GM19043 (cell line): Measurements from ENCODE around the gene AGPAT3.

Source experiments
- ATAC-seq: cut with Tn5 transposase; IDR thresholded peaks from one replicate; pipeline ENCODE4 v1.9.1; 2021; ENCODE audit warnings: low read depth; ENCODE audit not compliant: unreplicated experiment

The AGPAT3 gene

DNA sequence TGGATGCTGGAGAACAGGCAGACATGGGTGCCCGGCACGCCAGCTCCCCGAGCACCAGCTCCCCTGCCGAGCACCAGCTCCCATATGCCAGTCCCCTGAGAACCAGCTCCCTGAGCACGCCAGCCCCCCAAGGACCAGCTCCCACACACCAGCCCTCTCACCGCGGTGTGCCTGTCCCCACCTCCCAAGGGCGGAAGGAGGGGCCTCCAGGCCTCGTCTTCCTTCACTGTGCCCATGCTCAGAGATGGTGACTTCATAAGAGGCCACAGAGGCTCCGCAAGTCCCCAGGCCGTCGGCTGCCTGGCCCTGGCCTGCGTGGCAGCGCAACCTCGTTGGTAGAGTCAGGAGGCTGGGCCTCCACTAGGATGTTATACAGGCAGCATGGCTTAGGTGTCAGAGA lies 69.1 kb downstream of the AGPAT3 start:
- no peak for ATAC-seq

DNA sequence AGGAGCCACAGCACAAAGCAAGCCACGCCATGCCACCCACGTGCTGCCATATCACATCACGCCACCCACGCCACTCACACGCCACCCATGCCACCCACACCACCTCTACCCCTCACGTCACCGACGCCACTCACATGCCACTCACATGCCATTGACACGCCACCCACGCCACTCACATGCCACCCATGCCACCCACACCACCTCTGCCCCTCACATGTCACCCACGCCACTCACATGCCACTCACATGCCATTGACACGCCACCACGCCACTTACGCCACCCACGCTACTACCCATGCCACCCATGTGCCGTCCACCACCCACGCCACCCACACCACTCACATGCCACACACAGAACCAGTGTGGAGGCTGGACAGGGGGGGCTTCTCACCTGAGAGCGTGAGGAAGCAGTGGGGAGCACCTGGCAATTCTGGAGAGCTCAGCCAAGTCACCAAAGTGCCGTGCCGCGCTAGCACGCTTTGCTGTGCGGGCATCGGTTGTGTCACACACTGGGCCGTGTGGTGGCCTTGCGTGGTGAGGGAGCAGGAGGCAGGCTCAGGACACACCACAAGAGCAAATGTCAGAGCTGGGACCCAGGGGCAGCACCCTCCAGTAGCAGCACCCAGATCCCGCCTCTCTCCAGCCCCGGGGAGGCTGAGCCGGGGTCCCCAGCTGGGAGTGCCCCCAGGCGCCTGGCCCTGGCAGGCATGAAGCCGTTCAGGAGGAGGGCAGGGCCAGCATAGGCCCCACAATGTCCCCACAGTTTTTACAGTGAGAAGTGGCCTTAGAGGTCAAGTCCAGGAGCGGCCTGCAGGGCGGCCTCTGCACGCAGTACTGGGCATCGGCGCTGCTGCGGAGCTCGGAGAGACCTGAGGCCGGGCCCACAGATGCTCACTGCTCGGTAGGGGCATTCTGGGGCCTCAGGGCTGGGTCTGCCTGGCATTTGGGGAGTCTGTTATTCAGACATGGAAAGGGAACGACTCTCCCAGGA lies 70.0 kb downstream of the AGPAT3 start:
- no peak for ATAC-seq

DNA sequence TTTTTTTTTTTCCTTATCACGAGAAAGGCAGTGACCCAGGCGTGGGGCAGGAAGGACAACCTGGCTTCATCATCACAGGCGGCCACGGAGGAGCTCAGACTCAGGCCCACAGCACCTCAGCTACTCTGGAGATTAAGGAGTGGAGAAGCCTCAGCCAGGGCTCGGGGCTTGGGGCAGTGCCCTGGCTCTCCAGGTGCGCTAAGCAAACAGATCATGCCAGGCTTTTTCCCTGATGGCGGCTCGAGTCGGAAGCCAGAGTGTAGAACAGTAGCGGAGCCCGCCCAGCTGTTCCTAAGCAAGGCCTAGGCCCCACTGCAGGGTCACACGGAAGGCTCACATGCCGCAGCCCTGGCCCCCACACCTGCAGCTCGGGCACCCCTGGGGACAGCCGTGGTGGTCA lies 70.7 kb downstream of the AGPAT3 start:
- no peak for ATAC-seq

DNA sequence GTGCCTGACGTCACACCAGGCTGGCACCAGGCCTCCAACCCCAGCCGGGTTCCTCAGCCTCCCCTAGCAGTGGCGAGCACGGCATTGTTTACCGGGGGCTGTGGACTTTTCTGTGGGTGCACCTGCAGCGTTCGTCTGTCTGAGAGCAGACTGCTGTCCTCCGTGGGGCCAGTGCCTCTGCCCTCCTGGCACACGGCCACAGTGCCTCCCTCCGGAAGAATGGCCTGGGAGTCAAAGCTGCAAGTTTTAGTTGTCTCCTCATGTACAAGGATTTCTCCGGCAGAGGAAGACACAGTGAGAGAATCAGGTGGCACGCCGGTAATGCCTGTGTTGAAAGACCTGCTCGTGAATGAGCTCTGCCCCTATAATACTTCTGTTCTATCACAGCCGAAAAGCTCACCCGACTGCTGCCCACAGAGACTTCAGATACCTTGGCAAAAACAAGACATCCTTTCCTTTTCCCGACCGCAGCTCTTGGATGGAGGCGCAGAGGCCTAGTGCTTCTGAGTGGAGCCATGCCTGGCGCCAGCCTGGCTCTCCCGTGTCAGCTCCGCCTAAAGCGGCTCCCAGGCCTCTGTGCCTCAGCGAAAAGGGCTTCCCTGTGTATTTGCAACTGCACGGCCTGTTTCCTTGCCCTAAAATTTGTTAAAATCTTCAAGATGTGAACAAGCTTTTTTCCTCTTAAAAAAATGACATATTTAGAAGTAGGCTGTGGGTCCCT lies 71.4 kb downstream of the AGPAT3 start:
- no peak for ATAC-seq

DNA sequence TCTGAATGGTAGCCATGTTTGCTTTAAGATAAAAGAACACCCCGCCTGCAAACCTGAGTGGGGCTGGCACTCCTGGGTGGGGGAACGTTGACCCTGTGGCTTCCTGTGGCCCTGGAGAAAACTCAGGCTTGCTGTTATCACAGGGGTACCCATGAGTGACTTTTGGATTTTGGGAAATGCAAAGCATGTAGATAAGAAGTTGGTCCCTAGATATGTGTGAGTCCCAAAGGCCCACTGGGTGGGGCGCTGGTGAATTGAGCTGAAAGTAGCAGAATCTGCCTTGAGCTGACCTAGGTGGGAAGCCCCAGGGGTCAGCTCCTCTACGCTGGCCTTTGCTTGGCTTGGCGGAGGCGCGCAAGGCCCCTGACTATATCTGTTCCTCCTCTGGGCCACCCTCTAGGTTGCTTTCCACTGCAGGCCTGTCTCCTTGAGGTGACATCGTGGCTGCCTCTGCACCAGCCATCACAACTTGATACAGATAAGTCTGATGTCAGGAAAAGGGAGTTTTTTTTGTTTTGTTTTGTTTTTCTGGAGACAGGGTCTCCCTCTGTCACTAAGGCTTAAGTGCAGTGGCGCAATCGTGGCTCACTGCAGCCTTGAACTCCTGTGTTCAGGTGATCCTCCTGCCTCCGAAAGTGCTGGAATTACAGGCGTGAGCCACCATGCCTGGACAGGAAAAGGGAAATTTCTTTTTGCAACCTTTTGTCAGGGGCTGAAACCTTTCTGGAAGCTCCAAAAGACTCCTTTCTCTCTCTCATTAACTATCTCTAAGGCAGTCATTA lies 72.2 kb downstream of the AGPAT3 start:
- no peak for ATAC-seq

DNA sequence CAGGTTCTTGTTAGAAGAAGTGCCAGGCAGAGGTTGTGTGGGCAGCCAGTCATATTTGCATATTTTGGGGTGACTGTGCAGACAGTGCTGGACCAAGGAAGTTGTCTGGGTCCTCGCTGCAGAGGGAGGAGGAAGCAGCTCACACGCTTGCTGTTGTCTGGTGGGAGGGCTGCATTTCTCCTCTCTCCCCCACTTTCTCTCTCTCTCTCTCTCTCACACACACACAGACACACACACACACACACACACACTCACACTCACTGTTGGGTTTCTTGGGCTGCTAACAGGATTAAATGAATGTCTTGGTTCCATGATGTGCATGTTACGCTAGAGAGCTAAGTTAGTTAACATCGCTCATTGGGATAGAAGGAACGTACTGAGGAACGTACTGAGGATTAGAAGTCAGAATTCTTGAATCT lies 72.9 kb downstream of the AGPAT3 start:
- peak; percentile 47 for ATAC-seq

DNA sequence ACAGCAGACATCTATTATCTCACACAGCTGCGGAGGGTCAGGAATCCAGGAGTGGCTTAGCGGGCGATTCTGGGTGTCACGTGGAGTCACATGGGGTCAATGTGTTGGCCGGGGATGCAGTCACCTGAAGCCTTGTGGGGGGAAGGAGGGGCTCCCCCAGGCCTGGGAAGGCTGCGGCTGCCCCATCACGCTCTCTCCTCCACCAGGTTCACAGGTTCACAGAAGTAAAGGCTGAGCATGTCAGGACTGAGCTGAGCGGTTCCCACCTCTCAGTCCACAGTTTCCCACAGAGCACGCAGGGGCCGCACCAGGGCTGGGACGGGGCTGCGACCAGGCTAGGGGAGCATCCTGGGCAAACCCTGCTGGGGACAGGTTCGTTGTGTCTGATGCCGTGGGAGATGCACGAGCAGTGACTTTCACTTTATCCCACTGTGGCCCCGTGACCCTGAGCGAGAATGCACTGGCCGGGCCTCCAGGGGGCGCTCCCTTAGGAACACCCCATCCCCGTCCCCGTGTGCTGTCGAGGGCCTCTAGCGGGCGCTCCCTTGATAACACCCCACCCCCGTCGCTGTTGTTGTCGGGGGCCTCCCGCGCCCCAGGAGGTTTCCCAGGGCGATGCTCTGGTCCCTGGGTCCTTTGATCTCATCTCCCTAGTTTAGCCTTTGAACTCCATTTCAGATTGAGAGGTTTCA lies 73.9 kb downstream of the AGPAT3 start:
- ATAC-seq = peak; percentile 67

DNA sequence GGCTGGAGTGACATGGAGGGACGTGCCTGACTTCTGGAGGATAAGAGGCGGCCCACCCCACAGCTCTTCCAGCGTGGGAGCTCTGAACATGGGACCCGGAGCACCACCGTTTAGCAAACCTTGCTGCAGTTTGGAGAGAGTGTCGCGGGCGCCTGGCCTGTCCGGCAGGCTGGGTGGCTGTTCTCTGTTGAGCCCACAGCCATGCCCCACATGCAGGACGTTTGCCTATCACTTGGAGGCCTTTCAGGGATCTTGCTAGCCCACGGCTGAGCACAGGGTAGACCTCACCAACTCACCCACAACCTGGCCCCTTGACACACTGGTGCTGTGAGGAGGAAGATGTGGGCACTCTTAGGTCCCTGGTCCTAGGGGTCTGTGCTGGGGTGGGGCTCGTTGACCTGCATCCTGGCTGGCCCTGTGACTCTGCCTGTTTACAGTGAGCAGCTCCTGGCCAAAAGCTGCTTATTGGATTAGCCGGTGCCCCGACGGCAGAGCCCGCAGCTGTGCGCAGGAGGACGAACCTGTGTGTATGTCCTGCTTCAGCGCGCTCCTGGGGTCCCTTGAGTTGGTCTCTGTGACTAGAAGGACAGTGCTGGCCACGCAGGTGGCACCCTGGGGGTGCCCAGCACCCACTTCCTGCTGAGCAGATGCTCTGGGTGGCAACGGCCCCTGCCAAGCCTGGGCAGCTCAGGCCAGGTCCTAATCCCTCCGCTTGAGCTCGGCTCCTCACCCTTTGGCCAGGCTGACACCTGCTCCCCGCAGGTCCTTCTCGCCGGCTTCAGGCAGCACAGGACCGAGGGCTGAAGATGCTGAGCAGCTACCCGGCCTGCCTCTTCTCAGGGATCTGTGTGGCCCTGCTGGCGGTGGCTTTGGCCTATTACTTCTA lies 74.7 kb downstream of the AGPAT3 start:
- no peak for ATAC-seq

DNA sequence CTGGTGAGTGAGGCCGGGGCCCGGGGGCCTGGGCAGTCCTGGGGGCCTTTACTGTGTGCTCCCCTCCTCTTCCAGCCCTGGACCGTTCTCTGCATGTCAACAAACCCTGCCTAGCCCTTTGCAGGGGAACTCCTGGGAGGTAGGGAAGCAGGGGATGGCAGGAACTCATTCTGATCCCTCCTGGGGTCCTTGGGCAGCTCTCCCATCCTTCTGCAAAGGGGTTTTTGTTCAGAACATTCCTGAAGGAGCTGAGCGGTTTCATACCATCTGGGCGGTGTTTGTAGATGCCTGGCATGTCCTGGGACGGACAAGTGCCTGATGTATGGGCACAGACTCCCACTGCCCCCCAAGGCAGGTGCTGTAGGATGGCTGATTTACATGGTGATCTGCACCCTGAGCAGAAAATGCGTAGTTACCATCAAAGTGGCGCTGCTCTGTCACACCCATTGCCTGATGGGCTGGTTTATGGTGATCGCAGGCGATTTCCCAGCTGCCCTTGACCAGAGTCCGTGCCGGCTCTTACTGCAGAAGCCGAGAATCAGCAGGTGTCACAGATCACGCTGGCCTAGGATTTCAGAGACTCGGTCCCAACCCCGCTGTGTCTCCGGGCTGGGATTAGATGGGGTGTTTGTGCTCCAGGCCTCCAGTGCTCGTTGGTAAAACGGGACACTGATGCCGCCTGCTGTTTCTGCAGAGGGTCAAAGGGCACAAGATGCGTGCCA lies 75.5 kb downstream of the AGPAT3 start:
- ATAC-seq = no peak

DNA sequence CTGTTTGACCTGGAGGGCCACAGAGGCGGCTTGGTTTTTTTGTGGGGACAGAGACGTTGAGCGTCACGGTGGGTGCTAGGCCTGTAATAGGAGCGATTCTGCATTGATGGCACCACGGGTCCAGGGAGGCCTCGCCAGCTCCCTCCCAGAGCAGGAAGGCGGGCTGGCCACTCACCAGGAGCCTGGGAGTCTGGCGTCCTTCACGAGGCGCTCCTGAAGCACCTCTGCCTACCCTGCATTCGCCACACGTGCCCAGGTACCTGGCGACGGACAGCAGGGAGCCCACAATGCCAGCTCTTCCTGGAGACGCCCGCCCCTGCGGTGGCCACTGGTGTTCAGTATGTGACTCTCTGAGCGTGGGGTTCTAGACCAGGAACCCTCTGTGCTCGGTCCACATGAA lies 77.2 kb downstream of the AGPAT3 start:
- ATAC-seq = no peak

DNA sequence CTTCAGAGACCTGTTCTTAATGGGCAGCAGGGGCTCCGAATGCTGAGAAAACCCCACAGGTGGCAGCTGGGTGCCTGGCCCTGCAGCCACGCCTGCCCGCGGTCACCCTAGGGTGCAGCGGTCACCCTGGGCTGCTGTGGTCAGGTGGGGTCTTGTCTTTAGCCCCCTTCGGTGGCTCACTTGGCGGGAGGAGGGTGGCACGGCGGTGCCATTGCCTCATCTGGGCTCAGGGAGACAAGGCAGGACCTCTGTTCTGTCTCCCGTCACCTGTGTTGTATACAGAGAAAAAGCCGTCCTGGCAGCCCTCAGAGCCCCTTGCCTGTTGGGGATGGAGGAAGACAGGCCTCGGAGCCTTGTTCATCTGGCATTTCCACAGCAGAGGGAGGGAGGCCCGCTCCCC lies 77.6 kb downstream of the AGPAT3 start:
- ATAC-seq = no peak

DNA sequence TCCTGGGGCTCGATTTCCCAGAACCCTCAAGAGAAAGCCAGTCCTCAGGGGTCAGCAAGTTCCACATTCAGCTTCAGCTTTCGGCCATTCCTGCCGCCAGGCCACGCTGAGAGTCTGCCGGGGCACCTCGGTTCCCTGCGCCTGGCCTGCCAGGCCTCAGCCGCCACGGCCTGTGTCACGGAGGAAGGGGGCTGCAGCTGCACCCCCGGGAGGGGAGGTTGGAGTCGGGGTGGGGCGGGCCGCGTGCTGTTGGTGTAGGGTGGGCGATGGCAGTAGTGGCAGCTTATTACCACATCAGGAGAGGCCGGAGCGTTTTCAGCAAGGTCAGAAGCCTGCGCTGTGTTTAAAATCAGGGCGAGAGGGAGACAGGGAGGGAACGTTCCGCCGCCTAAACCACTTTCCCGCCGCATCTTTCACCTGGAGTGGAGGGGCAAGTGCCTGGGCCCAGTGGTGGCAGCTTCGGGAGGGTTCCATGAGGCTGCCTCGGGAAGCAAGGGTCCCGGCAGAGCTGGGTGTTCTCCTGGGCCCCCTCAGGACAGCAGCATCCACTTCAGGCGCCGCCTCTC lies 78.6 kb downstream of the AGPAT3 start:
- ATAC-seq = no peak

DNA sequence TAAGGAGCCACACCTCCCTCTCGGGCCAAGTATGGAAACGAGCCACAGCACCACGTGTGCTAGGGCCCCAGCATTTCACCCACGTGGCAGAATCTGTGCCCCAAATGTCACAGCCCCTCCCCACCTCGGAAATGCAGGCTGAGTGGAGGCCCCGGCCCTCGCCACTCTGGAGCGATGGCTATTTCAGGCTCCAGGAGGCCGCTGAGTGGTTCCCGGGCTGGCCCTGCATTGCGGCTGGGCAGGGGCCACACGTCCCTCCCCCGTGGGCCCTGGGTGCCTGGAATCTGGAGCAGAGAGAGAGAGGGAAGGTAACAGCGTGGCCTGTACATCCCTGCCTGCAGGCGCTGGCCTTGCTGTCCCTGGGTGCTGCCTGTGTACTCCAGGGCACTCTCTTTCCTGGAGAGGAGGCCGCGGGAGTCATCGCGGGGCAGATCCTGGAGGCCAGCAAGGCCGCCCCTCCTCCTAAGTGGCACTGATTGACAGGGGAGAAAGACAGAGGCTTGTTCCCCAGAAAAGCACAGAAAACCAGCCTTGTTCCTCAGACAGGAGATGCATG lies 79.1 kb downstream of the AGPAT3 start:
- ATAC-seq = no peak

DNA sequence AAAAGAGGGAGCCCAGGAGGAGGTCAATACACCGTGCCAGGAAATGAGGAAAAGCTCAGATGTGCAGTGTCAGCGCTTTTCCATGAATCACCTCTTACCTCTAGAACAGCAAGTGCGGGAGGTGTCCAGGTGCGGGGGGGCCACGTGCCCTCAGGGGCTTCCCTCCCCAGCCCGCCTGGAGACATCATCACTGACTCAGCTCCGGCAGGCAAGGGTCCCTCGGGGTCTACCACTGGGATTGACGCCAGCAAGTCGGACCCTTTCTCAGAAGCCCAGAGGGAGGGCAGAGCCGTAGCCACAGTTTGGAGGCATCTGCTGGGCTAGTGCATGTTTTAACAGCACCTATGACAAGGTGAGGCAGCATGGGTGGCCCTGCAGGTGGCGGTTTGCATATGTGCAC lies 79.7 kb downstream of the AGPAT3 start:
- ATAC-seq = no peak

DNA sequence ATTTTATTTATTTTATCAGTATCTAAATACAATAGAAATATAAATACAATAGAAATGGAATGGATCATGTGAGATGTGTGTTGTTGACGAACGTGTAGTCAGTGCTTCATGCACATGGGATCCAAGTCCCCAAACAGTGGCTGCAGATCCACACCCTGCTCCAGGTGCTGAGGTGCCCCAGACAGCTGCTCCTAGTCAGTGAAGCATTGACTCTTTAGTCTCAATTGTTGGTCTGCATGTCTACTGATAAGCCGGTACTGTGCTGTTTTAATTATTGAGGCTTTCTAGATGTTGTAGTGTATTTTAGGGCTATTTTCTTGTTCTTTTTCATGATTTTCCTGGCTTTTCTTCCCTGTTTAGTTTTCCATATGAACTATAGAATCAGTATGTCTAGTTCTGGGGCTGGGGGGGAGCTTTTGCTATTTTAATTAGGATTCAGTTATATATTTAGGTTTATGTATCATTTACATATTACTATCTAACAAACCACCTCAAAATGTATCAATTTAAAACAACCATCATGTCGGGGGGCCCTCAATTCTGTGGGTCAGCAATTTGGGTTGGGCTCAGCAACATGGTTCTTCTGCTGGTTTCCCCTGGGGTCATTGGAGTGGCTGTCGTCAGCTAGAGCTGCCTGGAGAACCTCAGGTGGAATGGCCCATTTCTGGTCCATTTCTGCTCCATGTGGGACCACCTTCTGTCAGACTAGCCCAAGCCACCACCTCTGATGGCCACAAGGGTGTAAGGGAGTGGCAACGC lies 83.9 kb downstream of the AGPAT3 start:
- no peak for ATAC-seq

DNA sequence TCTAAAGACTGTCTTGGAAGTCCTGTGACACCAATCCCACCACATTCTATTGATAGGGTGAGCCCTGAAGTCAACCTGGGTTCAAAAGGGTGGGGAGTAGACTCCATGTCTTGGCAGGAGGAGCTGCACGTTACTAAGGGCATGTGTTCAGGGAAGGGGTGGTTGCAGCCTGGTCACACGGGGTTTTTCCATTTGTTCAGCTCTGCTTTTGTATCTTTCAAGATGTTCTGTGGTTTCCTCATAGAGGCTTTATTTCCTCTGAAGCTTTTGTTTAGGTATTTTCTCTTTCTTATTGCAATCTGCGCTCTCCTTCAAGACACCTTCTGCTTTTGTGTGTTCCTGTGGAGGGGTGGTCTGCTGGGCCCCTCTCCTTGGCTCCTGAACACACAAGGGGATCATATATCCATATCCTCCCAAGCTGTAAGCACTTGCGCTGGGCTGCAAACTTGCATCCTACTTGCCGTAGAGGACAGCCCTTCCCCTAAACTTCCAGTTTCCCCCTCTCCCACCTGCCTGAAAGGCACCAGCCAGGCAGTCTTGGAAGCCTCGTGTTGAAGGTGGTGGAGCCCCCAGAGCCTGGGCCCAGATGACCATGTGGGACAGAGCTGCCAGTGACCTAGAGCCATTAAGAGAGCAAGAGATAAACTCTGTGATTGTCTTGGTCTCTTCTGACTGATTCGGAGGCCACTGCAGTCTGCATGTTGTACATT lies 84.6 kb downstream of the AGPAT3 start:
- no peak for ATAC-seq

DNA sequence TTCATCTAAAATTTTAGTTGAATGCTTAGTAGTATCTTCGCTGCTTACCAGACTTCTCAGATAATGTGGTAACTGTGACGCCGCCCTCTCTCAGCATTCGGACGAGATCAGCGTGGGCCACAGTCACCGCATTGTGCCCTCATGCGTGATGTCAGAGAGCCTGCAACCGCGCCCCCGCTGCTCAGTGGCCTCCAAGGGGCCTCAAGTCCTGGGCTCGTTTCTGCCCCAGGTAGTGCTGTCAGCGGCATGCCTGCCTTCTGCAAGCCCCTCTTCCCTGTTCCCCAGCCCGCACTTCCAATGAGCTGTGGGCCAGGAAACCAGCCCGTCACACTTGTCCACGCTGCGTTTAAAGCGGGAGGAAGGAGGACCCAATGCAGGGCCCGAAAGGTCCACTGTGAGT lies 85.5 kb downstream of the AGPAT3 start:
- no peak for ATAC-seq
